Midbrain (tissue), 1 donor: ENCODE data around the gene SH3BGRL.
"Not testable (repeated sequence)": the region's sequence is repeated elsewhere in the genome, so short reads cannot be mapped to it uniquely, and the experiment has no call there.

ENCODE experiments used
- DNase-seq: peaks from one replicate; lab custom pipeline; 2025; lab: John Stamatoyannopoulos, UW

The SH3BGRL gene

GRCh38 chrX:81259714-81260395 lies 58.0 kb downstream of the SH3BGRL start:
- DNase-seq = no peak

- DNase-seq = no peak
Observed at GRCh38 chrX:81261576-81261975, 59.7 kb downstream of the SH3BGRL start.

GRCh38 chrX:81263059-81263458 lies 61.2 kb downstream of the SH3BGRL start:
- no peak for DNase-seq

GRCh38 chrX:81278616-81279015 lies 76.7 kb downstream of the SH3BGRL start:
- no peak for DNase-seq

- DNase-seq = no peak
Observed at GRCh38 chrX:81280148-81280547, 78.2 kb downstream of the SH3BGRL start.

- no peak for DNase-seq
Observed at GRCh38 chrX:81286075-81286474, 84.2 kb downstream of the SH3BGRL start.

- no peak for DNase-seq
Observed at GRCh38 chrX:81286608-81287007, 84.7 kb downstream of the SH3BGRL start.

- DNase-seq = no peak
Observed at GRCh38 chrX:81291996-81292395, 90.1 kb downstream of the SH3BGRL start.

GRCh38 chrX:81294101-81294500 lies 92.2 kb downstream of the SH3BGRL start:
- DNase-seq = no peak

- no peak for DNase-seq
Observed at GRCh38 chrX:81301877-81302276, 100.0 kb downstream of the SH3BGRL start.

GRCh38 chrX:81304563-81304962 lies 102.7 kb downstream of the SH3BGRL start:
- DNase-seq = no peak

- DNase-seq = no peak
Observed at GRCh38 chrX:81305240-81305639, 103.3 kb downstream of the SH3BGRL start.

- DNase-seq = no peak
Observed at GRCh38 chrX:81308086-81308829, 106.4 kb downstream of the SH3BGRL start.

- DNase-seq = no peak
Observed at GRCh38 chrX:81316163-81316562, 114.3 kb downstream of the SH3BGRL start.

GRCh38 chrX:81331653-81332052 lies 129.8 kb downstream of the SH3BGRL start:
- not testable (repeated sequence) for DNase-seq

GRCh38 chrX:81336455-81337152 lies 134.7 kb downstream of the SH3BGRL start:
- no peak for DNase-seq

- no peak for DNase-seq
Observed at GRCh38 chrX:81337805-81338204, 135.9 kb downstream of the SH3BGRL start.

- no peak for DNase-seq
Observed at GRCh38 chrX:81338924-81339323, 137.0 kb downstream of the SH3BGRL start.

- not testable (repeated sequence) for DNase-seq
Observed at GRCh38 chrX:81345296-81345695, 143.4 kb downstream of the SH3BGRL start.
